SKM-1 treated with dmso at 0.1 percent for 144 hours (cell line): ENCODE measurements around the gene CD3E.

Source experiments
- DNase-seq: peaks from one replicate; lab custom pipeline; 2025; ENCODE audit not compliant: unreplicated experiment; lab: John Stamatoyannopoulos, UW

The CD3E gene

GRCh38 chr11:118304568-118305248, at the start of gene CD3E:
CD3E (plus strand) TSS chr11:118304730; CDS start chr11:118304953, 223 bp downstream.
- no peak for DNase-seq

DNA sequence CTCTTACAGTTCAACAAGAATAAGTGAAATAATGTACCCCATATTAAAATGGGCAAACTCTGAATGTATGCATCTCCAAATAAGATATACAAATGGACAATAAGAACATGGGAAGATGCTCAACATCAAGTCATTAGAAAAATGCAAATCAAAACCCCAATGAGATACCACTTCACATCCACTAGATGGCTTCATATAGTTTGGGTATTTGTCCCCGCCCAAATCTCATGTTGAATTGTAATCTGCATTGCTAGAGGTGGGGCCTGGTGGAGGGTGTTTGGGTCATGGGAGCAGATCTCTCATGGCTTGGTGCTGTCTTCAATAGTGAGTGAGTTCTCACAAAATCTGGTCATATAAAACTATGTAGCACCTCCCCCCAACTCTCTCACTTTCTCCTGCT, 46.1 kb upstream of the CD3E start:
- no peak for DNase-seq

GRCh38 chr11:118259138-118259537, 45.4 kb upstream of the CD3E start:
- DNase-seq, result no peak

DNA sequence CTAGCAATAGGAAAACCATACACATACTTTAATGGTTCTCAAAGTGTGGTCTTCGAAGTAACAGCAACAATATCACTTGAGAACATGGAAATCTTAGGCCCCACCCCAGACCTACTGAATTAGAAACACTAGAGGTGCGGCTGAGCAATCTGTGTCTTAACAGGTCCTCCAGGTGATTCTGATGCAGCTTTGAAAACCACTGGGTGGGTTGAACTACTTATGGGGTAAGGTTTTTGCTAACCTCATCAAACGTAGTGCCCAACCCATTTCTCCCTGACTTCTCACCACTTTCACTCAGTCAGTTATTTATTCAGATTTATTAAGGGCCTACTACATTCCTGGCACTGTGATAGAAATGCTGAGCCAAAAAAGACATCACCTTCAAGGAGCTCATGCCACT, 44.2 kb upstream of the CD3E start:
- DNase-seq, result no peak

DNA sequence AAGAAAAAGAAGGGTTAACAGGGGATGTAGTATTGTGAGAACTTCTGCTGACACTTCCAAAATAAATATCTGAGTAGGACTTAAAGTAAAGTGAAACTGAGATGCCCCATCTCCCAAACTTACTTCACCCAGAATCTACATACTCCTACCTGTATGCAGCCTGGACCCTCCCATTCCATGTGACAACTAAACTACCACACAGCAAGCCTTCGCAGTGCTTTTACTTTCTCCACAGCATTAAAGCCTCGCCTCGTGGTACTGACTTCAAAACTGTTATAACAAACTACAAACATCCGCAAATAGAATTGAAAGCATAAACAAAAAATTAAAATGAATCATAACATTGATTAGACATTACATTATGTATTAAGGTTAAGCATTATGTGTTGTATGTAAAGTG, 41.4 kb upstream of the CD3E start:
- DNase-seq, result no peak

DNA sequence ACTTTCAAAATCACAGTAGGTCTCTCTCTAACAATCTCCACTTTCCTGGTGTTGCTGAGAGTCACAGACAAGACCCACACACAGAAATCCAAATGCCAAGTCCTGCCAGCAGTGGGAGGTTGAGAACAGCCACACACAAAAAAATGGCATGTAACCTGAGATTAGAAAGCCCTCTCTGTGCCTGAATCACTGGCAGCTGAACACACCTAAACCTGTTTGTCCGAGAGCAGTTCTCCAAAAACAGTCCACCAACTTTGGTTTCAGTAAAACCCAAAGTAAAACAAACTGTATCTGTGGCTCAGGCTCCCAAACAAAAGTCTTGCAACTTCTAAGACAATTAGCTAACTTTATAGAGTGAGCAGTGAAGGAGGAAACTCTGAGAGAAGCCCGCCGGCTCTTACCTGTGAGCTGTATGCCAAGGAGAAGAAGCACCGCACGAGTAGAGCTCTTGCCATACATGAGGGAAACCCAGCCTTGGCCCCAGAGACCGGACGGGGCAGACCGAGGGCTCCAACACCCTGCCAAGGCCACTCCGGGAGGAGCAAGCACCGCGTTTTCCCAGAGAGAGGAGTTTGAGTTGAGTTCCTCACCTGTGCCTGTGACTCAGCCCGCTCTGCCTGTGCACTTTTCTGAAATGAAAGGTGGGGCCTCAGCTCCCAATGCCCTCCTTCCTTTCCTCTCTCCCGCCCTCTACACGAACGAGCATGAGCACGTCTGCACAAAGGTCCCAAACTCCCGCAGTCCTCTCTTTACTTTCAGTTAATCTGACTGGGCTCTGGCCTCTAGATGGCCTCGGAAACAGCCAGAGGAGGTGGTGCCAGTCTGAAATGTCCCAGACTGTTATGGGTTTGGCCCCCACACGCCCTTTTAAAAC, 40.6 kb upstream of the CD3E start, which contains the start of gene MPZL2:
Gene MPZL2, minus strand, starts transcription at position 603 of the 874 bp plus-strand sequence. Its CDS starts 144 bp downstream, at position 459.
- no peak for DNase-seq

DNA sequence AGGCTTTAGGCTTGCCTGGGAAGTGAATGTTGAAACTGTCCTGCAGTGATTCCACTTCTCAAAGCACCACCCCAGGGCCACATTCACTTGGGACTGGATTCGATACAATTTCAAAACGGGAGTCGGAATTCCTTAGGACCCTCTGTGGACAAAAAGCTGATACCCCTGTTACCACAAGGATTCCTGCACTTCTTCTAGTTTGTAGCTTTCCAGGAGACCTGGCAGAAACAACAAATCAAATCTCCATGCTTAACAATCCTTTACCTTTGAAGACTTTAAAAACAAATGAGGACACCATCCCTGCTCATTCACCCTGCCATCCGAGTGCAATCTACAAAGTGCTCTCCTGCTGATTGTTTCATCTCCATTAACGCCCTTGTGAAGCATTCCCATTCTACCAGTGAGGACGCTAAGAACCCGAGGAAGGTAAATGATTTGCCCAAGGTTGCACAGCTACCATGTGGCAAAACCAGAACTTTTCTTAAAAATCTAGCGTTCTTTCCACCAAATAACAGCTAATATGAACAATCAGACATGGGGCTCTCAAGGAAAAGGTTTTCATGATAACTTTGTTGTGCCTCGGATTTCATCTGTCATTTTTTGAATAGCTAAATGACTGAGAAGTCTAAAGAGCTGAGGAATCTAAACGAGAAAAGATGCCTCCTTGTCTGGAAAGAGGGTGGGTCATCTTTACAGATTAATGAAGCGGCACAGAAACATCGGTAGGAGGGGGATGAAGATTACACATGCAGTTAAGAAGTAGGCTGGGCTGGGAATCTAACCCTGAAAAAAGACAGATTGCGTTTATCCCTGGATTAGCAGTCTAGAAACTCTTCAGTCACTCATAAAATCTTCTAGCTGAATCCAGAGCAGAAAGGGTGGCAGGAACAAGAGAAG, 39.7 kb upstream of the CD3E start:
- DNase-seq, result no peak

GRCh38 chr11:118265954-118266353, 38.6 kb upstream of the CD3E start:
- no peak for DNase-seq

DNA sequence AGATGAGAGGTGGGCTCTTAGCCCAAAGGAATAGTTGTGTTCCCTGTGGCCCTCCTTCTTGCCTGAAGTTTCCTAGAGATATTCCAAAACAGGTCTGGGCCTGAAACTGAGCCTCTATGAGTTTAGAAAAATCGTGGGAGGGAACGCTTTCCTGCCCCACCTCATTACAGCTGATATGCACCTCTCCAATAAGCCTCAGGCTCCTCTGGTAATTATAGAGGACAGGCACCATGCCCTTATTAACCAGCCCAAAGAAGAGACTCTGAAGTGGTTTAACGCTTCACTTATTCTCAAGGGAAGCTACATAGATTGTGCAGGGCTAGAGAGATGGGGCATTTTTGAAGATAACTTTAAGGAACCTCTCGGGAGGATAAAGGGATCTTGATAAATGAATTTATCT, 37.0 kb upstream of the CD3E start:
- no peak for DNase-seq

- no peak for DNase-seq
These were observed 32.5 kb upstream of the CD3E start for GRCh38 chr11:118272001-118272400.

DNA sequence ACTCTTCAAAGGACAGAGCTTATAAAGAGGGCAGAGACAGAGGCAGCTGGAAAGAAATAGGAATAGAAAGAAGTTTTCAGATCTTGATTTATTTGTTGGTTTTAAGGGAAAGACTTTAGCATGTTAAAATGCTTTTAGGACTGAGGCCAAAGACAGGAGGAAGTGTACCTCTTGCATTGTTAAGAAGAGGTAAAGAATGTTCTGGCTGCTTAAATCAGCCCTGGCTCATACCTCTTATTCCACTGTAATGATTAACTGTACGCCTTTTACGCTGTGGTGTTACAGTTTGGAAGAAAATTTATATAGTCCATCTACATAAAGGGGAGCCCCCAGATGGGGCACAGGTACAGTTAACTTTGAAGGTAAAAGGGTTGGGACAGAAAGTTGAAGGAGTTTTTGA, 30.3 kb upstream of the CD3E start:
- DNase-seq, result no peak

DNA sequence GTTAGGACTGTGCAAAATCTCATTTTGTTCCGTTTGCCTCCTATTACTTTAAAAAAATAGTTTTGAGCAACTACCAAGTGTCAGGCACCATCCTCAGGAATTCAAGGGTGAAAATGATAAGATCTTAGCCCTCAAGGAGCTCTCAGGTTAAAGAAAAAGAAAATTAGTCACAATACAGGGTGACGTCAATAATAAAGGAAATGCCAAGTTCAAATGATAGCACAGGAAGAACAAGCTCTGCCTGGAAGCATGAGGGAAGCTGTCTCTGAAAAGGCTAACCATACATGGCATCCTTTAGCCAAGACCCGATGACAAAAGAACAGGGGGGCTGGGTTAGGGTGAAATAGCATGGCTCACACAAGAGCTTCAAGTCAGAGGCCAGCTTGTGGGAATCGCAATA, 29.4 kb upstream of the CD3E start:
- no peak for DNase-seq

- no peak for DNase-seq
These were observed 28.1 kb upstream of the CD3E start for GRCh38 chr11:118276422-118276821.

DNA sequence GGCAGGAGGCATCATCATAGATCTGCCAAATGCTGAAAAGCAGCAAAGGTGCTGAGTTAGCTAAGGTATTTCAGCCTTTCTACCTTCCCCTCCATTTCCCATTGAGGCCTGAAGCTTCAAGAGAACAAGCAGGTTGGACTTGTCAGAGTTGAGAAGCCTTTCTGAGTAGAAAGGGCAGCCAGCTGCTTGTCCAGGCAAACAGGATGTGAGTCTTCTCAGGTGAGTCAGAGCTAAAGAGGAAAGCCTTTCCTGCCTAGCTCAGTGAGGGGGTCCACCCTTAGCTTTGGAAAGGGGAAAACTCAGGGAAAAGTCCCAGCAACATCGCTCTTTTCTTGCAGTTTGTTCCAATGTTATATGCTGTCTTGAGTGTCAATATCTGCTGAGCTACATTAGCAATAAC, 27.2 kb upstream of the CD3E start:
- no peak for DNase-seq

GRCh38 chr11:118281284-118281683, 23.2 kb upstream of the CD3E start:
- DNase-seq, result no peak

- no peak for DNase-seq
These were observed 21.9 kb upstream of the CD3E start for GRCh38 chr11:118282606-118283005.

DNA sequence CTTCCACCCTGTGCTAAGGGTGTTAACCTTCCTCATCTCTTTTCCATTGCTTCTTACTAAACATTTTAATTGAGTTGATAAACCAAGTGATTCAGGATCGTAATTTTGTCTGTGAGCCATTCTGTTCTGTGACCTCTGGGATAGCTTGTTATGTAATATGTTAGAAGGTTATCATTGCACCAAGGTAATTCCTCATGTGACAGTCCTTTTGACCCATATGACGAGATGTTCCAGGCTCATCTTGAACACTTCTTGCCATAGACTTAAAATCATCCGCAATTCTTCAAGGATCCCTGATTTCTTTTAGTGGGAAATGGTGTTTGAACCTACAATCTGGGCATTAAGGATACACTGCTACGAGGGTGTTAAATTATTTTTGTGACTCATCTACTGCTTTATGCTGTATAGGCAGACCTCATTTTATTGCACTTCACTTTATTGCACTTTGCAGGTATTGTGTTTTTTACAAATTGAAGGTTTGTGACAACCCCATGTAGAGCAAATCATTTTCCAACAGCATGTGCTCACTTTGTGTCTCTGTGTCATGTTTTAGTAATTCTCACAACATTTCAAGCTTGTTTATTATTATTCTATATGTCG, 21.4 kb upstream of the CD3E start:
- no peak for DNase-seq

DNA sequence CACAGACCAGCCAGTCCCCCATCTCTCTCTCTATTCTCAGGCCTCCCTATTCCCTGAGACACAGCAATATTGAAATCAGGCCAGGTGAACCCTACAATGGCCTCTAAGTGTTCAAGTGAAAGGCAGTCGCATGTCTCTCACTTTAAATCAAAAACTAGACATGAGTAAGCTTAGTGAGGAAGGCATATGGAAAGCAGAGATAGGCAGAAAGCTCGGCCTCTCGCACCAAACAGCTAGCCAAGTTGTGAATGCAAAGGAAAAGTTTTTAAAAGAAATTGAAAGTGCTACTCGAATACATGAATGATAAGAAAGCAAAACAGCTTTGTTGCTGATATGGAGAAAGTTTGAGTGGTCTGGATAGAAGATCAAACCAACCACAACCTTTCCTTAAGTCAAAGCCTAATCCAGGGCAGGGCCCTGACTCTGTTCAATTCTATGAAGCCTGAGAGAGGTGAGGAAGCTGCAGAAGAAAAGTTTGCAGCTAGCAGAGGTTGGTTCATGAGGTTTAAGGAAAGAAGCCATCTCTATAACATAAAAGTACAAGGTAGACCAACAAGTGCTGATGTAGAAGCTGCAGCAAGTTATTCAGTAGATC, 20.7 kb upstream of the CD3E start:
- no peak for DNase-seq

GRCh38 chr11:118286545-118286944, 18.0 kb upstream of the CD3E start:
- DNase-seq, result no peak

DNA sequence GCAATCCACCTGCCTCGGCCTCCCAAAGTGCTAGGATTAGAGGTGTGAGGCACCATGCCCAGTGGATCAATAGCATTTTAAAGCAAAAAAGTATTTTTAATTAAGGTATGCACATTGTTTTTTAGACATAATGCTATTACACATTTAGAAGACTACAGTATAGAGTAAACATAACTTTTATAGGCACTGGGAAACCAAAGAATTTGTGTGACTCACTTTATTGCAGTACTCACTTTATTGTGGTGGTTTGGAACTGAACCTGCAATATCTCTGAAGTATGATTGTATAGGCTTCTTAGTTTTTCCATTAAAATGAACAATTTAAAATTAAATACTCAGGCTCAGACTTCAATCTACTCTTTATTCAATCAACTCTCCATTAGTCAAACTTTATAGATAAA, 17.5 kb upstream of the CD3E start:
- DNase-seq, result no peak

- DNase-seq, result no peak
These were observed 15.1 kb upstream of the CD3E start for GRCh38 chr11:118289401-118289800.
